Hematopoietic multipotent progenitor cell treated with erythropoietin and hydrocortisone succinate and interleukin-3 and kit ligand, for 15 days (in vitro differentiated cells): ENCODE data around the gene TMSB15A.
"Not testable (repeated sequence)": the region's sequence is repeated elsewhere in the genome, so short reads cannot be mapped to it uniquely, and the experiment has no call there.

Experiments
- DNase-seq: peaks from one replicate; pipeline ENCODE4 v3.0.0-alpha.2; 2015; ENCODE audit warnings: low spot score

TMSB15A gene

DNA sequence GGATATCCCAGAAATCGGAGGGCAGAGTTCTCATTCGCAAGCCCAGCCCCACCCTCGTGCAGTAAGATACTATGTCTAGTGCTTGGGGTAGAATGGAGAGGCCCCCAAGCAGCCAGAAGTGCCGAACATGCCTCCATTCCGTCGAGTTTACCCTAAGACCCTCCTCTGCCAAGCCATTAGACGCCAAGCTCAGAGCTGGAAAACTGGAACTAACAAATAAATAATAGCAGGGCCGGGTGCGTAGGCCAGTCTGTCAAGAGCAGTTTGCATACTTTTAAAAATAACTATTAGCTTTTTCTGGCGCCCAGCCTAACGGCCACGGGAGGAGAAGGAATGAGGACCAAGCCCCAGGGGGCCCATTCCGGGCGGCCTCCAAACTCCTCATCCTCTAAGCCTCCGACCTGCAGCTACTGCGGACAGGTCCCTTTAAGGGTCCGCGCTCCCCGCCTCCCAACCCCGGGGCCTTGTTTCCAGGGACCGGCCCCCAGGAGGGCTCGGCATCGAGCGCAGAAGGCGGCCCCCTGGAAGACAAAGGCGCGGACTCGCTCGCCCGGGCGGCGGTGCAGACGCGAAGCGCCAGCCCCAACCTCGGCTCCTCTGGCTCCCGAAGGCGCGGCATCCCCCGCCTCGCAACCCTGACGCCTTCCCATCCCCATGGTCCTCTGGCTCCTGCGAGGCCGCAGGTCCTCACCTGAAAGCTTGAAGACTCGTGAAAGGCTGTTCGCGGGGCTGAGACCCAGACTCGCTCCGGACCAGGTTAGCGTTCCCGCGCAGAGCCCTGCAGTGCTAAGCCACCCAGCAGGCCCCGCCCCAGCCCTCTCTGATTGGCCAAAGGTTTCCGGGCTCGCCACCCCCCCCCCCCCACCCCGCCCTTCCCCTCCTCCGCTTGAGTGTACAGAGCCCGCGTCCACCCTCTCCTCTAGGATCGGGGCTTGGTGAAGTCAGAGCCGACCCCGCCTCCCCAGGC, at the start of gene TMSB15A:
TSS of gene TMSB15A (minus strand) at position 765 of the 967 bp plus-strand sequence.
- DNase-seq: peak; percentile 4

DNA sequence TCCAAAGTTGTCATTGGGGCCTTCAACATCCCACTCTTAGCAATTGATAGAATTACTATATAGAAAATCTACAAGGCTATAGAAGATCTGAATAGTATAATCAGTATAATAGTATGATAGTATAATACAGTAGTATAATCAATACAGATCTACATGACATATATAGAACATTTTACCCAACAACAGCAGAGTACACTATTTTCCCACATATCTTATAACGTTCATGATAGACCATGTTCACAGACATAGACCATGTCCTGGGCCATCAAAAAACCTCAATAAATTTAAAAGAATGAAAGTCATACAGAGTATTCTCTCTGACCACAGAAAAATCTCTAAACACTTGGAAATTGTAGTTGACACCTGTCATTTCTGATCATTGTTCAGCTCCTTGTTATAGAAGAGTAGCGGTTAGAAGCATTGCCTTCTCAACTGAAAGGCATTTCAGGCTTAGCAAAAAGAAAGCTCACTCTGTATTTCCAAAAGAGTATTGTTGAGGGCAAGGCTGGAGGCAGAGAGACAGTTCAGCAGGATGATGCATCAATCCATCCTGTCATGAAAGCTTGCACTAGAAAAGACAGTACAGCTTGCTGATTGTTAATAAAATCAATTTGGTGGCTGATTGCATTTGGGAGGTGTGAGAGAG, 44.0 kb upstream of the TMSB15A start:
- no peak for DNase-seq

GRCh38 chrX:102558607-102559006, 42.1 kb upstream of the TMSB15A start:
- DNase-seq: no peak

DNA sequence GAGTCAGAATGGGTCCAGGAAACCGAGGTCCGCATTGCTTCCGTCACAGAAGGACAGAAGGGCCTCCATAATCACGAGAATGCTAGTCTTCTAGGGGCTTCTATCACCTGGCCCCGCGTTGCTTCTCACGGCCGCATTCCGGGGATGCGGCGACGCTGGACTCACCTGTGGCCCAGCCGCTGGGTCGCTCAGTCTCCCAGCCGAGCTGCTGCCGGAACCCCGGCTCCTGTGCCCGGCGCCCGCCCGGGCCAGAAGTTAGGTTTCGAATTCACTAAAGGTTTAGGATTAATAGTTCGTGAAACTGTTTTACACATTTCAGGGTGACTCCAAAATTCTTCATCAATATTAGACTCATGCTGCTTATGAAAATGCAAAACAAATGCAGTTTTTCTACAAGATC, 31.7 kb upstream of the TMSB15A start:
- DNase-seq: no peak

GRCh38 chrX:102546828-102547493, 30.4 kb upstream of the TMSB15A start:
- no peak for DNase-seq

DNA sequence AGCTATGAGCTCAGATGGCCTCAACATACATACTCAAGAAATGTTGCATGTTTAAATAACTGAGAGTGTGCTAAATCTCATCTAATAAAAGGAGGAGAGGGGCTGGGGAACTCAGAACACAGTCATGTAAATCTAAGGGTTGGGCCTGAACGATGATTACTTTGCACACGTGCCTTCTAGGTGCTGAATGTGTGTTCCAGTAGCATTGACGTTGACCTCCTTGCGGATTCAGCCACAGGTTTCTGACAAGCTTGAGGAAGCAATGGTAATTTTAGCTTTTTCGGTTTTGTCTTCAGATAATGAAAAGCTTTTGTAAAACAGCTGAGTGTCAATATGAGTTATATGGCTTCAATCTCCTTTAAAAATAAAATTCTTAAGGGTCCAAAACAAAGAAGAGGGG, 29.6 kb upstream of the TMSB15A start:
- not testable (repeated sequence) for DNase-seq

DNA sequence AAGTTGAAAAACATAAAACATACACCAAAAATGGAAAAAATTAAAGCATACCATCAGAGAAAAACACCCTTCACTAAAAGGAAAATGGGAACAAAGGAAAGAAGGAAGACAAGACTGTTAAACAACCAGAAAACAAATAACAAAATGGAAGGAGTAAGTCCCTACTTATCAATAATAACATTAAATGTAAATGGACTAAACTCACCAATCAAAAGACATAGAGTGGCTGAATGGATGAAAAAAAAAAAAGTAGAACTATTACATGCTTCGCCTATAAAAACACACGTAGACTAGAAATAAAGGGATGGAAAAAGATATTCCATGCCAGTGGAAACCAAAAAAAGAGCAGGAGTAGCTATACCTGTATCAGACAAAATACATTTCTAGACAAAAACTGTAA, 19.4 kb upstream of the TMSB15A start:
- DNase-seq: no peak

- no peak for DNase-seq
Observed at GRCh38 chrX:102517326-102517725, 787 bp upstream of the TMSB15A start.

DNA sequence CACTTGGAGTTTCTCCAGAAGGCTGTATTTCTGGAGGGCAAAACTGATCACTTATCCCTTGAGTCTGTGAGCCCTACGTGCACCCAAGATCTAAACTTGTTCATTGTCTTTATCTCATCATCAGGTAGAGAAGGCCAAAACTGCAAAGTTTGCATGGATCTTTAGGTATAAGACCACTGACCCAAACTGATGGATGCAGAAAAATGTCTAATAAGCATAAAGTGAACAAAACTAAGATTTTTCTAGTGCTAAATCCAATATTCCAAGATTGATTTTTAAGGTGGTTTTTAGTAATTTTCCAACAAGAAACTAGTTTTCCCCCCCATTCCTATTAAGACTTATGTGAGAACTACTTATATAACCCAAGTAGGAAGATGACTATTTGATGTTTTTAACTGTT, 2.0 kb downstream of the TMSB15A start:
- DNase-seq: no peak

GRCh38 chrX:102498732-102499131, 17.8 kb downstream of the TMSB15A start:
- DNase-seq: no peak

DNA sequence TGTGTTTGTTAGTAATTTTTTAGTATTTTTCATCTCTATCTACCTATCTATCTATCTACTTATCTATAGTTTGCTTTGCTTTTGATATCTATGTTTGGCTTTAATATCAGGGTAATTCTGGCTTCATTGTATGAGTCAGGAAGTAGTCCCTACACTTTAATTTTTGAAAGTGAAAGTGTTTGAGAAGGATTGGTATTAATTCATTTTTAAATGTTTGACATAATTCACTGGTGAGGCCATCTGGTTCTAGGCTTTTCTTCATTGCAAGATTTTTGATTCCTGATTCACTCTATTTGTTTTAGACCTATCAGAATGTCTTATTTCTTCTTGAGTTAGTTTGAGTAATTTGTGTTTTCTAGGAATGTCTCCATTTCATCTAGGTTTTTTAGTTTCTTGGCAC, 24.8 kb downstream of the TMSB15A start:
- no peak for DNase-seq

- DNase-seq: not testable (repeated sequence)
Observed at GRCh38 chrX:102478765-102479164, 37.8 kb downstream of the TMSB15A start.

DNA sequence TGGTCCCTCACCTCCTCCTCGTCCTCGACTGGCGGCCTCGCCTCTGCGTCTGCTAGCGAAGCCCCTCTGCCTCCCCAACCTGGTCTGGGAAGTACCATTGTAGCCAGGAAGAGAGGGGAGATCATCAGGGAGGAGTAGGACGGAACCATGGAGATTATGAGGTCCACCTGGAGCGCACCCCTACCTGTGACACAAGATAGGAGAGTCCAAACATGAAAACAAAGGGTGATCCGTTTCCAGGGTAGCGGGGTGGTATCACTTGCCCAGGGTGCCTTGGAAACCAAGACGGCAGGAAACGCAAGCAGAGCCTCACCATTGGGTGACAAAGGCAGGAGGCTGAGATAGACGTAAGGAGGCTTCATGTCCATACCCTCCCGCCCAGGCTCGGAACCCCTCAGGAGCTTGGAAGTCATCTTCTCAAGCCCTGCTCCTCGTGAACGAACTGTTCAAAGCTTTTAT, 44.7 kb downstream of the TMSB15A start, which contains the start of gene TCP11X2:
TSS of gene TCP11X2 (minus strand) at position 51 of the 459 bp plus-strand sequence.
- DNase-seq: not testable (repeated sequence)

GRCh38 chrX:102470215-102470614, 46.3 kb downstream of the TMSB15A start:
- DNase-seq: not testable (repeated sequence)
